ENCODE results near the gene ALDOA. TPM values are rescaled to one million over a fixed set of nuclear protein-coding genes. Genes with fewer than 3 reads are reported as not detected.
A peak's percentile ranks its signal among the peaks of the same experiment; 100 is the strongest.

Gene ALDOA
- total and polyA plus RNA-seq, 4 donors = 265 to 1,371 (median 962) TPM

- WGBS, 2 donors = 42 to 44% methylated on average over 12 to 13 of the region's 13 CpGs
Measured at GRCh38 chr16:30027588-30028437, 37.7 kb upstream of the ALDOA start.

GRCh38 chr16:30028438-30029076 lies 37.0 kb upstream of the ALDOA start:
- Histone ChIP-seq H3K9ac (ENCODE audit: insufficient read depth in 1 of 2, low read length in 2 of 2) (no peak overlapping the region), H3K4me1 (ENCODE audit: control insufficient read depth in 5 of 5, insufficient read depth in 5 of 5, low read length in 5 of 5) (peaks cover 0 to 22% (median 0%) of the 10 kb centered on the region in 5 donors), H3K4me3 (no peak overlapping the region), H3K27me3 (ENCODE audit: control insufficient read depth in 3 of 3, insufficient read depth in 3 of 3, low read length in 2 of 3) (peaks cover 0 to 37% (median 9%) of the 10 kb centered on the region in 3 donors), H3K36me3 (ENCODE audit: control insufficient read depth in 4 of 4, insufficient read depth in 4 of 4, low read length in 4 of 4) (no peaks in the 10 kb centered on the region), H3K9me3 (ENCODE audit: control insufficient read depth in 4 of 4, insufficient read depth in 3 of 4, low read length in 3 of 4) (peaks cover 0 to 2% (median 0%) of the 10 kb centered on the region in 4 donors), H3K27ac (ENCODE audit: low read depth in 1 of 2, low read length in 1 of 2) (no peak overlapping the region)
- ATAC-seq (ENCODE audit: insufficient read depth, low FRiP score) = no peak
- 13 to 21% methylated on average over 12 to 18 of the region's 18 CpGs for WGBS, 2 donors
- DNase-seq = peak; percentile 65 to 80 (median 74)
- TF ChIP-seq CTCF (IDR thresholded peaks at IDR 0.05; ENCODE audit: control extremely low read depth, extremely low read depth) = no peak

More at GRCh38 chr16:30027588-30028437, 37.7 kb upstream of the ALDOA start:
- H3K27ac ChIP-seq (ENCODE audit: low read depth in 1 of 2, low read length in 1 of 2) = no peak overlapping the region
- DNase-seq (peak; percentile 38 to 45 (median 39)), ATAC-seq (ENCODE audit: insufficient read depth, low FRiP score) (no peak)
- H3K9me3 ChIP-seq (ENCODE audit: control insufficient read depth in 4 of 4, insufficient read depth in 3 of 4, low read length in 3 of 4) = peaks cover 0 to 2% (median 0%) of the 10 kb centered on the region in 4 donors
- H3K4me1 ChIP-seq (ENCODE audit: control insufficient read depth in 5 of 5, insufficient read depth in 5 of 5, low read length in 5 of 5) = peaks cover 0 to 22% (median 0%) of the 10 kb centered on the region in 5 donors
- H3K4me3 ChIP-seq = no peak overlapping the region
- TF ChIP-seq CTCF (IDR thresholded peaks at IDR 0.05; ENCODE audit: control extremely low read depth, extremely low read depth) = no peak
- H3K9ac ChIP-seq (ENCODE audit: insufficient read depth in 1 of 2, low read length in 2 of 2) = no peak overlapping the region
- no peaks in the 10 kb centered on the region for H3K36me3 ChIP-seq (ENCODE audit: control insufficient read depth in 4 of 4, insufficient read depth in 4 of 4, low read length in 4 of 4)
- peaks cover 0 to 37% (median 6%) of the 10 kb centered on the region in 3 donors for H3K27me3 ChIP-seq (ENCODE audit: control insufficient read depth in 3 of 3, insufficient read depth in 3 of 3, low read length in 2 of 3)

- H3K27me3 ChIP-seq (ENCODE audit: control insufficient read depth in 3 of 3, insufficient read depth in 3 of 3, low read length in 2 of 3) = peaks cover 0 to 40% (median 9%) of the 10 kb centered on the region in 3 donors
- H3K9ac ChIP-seq (ENCODE audit: insufficient read depth in 1 of 2, low read length in 2 of 2) = no peak overlapping the region
- H3K36me3 ChIP-seq (ENCODE audit: control insufficient read depth in 4 of 4, insufficient read depth in 4 of 4, low read length in 4 of 4) = no peaks in the 10 kb centered on the region
- H3K9me3 ChIP-seq (ENCODE audit: control insufficient read depth in 4 of 4, insufficient read depth in 3 of 4, low read length in 3 of 4) = peaks cover 0 to 2% (median 0%) of the 10 kb centered on the region in 4 donors
- TF ChIP-seq CTCF (IDR thresholded peaks at IDR 0.05; ENCODE audit: control extremely low read depth, extremely low read depth) = no peak
- no peak overlapping the region for H3K27ac ChIP-seq (ENCODE audit: low read depth in 1 of 2, low read length in 1 of 2)
- ATAC-seq (ENCODE audit: insufficient read depth, low FRiP score) (no peak), DNase-seq (no peak)
- H3K4me1 ChIP-seq (ENCODE audit: control insufficient read depth in 5 of 5, insufficient read depth in 5 of 5, low read length in 5 of 5) = peaks cover 0 to 22% (median 0%) of the 10 kb centered on the region in 5 donors
- H3K4me3 ChIP-seq = no peak overlapping the region
- WGBS, 2 donors = 18 to 19% methylated on average over 23 of the region's 23 CpGs
Measured at GRCh38 chr16:30030011-30030685, 35.4 kb upstream of the ALDOA start.
